Skeletal muscle satellite cell (primary cell): ENCODE data around the gene CHMP1A.
"Not testable (repeated sequence)": the region's sequence is repeated elsewhere in the genome, so short reads cannot be mapped to it uniquely, and the experiment has no call there.

ENCODE experiments used
- H3K27me3 ChIP-seq: 2 replicates; pipeline ENCODE4 v1.7.0; 2013; ENCODE audit warnings: low read length; ENCODE audit not compliant: control insufficient read depth, insufficient read depth
- H3K36me3 ChIP-seq: 2 replicates; pipeline ENCODE4 v1.7.0; 2013; ENCODE audit warnings: mild to moderate bottlenecking, control low read depth, low read length; ENCODE audit not compliant: insufficient read depth
- H3K4me1 ChIP-seq: 2 replicates; pipeline ENCODE4 v1.7.0; 2013; ENCODE audit warnings: low read length; ENCODE audit not compliant: control insufficient read depth, insufficient read depth
- H3K4me2 ChIP-seq: 2 replicates; pipeline ENCODE4 v1.7.0; 2013; ENCODE audit warnings: mild to moderate bottlenecking, low read length
- H3K4me3 ChIP-seq: 2 replicates; pipeline ENCODE4 v1.7.0; 2013; ENCODE audit warnings: low read length
- H3K9ac ChIP-seq: 2 replicates; pipeline ENCODE4 v1.7.0; 2013; ENCODE audit warnings: mild to moderate bottlenecking, low read depth, low read length, moderate library complexity
- H3K9me3 ChIP-seq: replicated peaks from 2 replicates; pipeline ENCODE4 v1.7.0; 2013; ENCODE audit warnings: mild to moderate bottlenecking, control low read depth, low read length

CHMP1A gene

GRCh38 chr16:89670496-89671431 is 13.3 kb upstream of the CHMP1A start:
- H3K4me1 ChIP-seq = peaks cover 5% of the 10 kb centered on the region
- H3K36me3 ChIP-seq = no peaks in the 10 kb centered on the region
- no peak overlapping the region for H3K4me2 ChIP-seq
- H3K9me3 ChIP-seq = no peaks in the 10 kb centered on the region
- no peaks in the 10 kb centered on the region for H3K27me3 ChIP-seq
- no peak overlapping the region for H3K4me3 ChIP-seq
- no peak overlapping the region for H3K9ac ChIP-seq

DNA sequence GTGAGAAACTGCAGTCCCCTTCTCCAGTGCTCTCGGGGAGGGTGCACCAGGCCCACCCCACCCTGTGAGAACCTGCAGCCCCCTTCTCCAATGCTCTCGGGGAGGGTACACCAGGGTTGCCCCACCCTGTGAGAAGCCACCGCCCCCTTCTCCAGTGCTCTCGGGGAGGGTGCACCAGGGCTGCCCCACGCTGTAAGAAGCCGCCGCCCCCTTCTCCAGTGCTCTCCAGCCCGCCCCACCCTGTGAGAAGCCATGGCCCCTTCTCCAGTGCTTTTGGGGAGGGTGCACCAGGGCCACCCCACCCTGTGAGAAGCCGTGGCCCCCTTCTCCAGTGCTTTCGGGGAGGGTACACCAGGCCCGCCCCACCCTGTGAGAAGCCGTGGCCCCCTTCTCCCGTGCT is 12.2 kb upstream of the CHMP1A start:
- Histone ChIP-seq H3K4me3 (no peak overlapping the region), H3K9ac (no peak overlapping the region), H3K27me3 (no peaks in the 10 kb centered on the region), H3K9me3 (no peaks in the 10 kb centered on the region), H3K4me2 (no peak overlapping the region), H3K36me3 (no peaks in the 10 kb centered on the region), H3K4me1 (peaks cover 5% of the 10 kb centered on the region)

GRCh38 chr16:89668790-89669158 is 11.3 kb upstream of the CHMP1A start:
- Histone ChIP-seq H3K4me2 (no peak overlapping the region), H3K9ac (no peak overlapping the region), H3K9me3 (no peaks in the 10 kb centered on the region), H3K4me3 (no peak overlapping the region), H3K36me3 (peaks cover 5% of the 10 kb centered on the region), H3K4me1 (peaks cover 5% of the 10 kb centered on the region), H3K27me3 (no peaks in the 10 kb centered on the region)

GRCh38 chr16:89667633-89668032 is 10.1 kb upstream of the CHMP1A start:
- peaks cover 10% of the 10 kb centered on the region for H3K36me3 ChIP-seq
- no peak overlapping the region for H3K4me2 ChIP-seq
- H3K9me3 ChIP-seq = no peaks in the 10 kb centered on the region
- H3K4me1 ChIP-seq = peaks cover 5% of the 10 kb centered on the region
- no peak overlapping the region for H3K4me3 ChIP-seq
- H3K9ac ChIP-seq = no peak overlapping the region
- no peaks in the 10 kb centered on the region for H3K27me3 ChIP-seq

DNA sequence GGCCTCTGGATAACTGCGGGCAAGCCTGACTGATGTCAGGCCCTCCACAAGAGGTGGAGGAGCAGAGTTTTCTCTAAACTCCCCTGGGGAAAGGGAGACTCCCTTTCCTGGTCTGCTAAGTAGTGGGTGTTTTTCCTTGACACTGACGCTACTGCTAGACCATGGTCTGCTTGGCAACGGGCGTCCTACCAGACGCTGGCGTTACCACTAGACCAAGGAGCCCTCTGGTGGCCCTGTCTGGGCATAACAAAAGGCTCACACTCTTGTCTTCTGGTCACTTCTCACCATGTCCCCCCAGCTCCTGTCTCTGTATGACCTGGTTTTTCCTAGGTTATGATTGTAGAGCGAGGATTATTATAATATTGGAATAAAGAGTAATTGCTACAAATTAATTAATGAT is 9.5 kb upstream of the CHMP1A start:
- not testable (repeated sequence) for H3K4me1 ChIP-seq, H3K9ac ChIP-seq, H3K9me3 ChIP-seq, H3K27me3 ChIP-seq, H3K4me3 ChIP-seq, H3K4me2 ChIP-seq
- H3K36me3 ChIP-seq = peaks cover 10% of the 10 kb centered on the region

GRCh38 chr16:89664238-89664637 is 6.7 kb upstream of the CHMP1A start:
- H3K4me3 ChIP-seq, H3K27me3 ChIP-seq, H3K9ac ChIP-seq, H3K4me1 ChIP-seq, H3K4me2 ChIP-seq, H3K9me3 ChIP-seq: not testable (repeated sequence)
- peaks cover 35% of the 10 kb centered on the region for H3K36me3 ChIP-seq

- H3K27me3 ChIP-seq = no peaks in the 10 kb centered on the region
- H3K4me2 ChIP-seq = no peak overlapping the region
- H3K9me3 ChIP-seq = no peaks in the 10 kb centered on the region
- H3K9ac ChIP-seq = no peak overlapping the region
- H3K4me3 ChIP-seq = no peak overlapping the region
- peaks cover 13% of the 10 kb centered on the region for H3K4me1 ChIP-seq
- peaks cover 35% of the 10 kb centered on the region for H3K36me3 ChIP-seq
Observed at GRCh38 chr16:89661215-89661614, 3.7 kb upstream of the CHMP1A start.

DNA sequence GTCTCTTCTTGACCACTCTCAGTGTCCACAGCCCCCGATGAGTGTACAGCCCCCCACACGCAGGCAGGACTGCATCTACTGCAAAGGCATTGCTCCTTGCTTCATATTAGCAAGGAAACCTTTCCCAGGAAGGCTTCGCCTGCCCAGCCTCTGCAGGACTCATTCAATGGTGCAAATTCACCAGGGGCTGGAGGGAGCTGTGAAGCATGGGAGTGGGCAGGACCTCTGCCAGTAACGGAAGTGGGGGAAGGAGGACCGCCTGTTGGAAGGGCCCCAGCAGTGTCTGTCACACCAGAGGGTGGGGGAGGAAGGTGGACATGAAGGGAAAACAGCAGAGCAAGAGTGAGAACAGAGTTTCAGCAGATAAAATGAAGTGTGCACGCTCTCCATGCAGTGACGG is 2.6 kb upstream of the CHMP1A start:
- H3K4me1 ChIP-seq = peaks cover 13% of the 10 kb centered on the region
- H3K4me3 ChIP-seq = no peak overlapping the region
- no peaks in the 10 kb centered on the region for H3K9me3 ChIP-seq
- H3K27me3 ChIP-seq = no peaks in the 10 kb centered on the region
- H3K4me2 ChIP-seq = no peak overlapping the region
- peaks cover 35% of the 10 kb centered on the region for H3K36me3 ChIP-seq
- no peak overlapping the region for H3K9ac ChIP-seq

- no peaks in the 10 kb centered on the region for H3K27me3 ChIP-seq
- peak overlapping the region; percentile 97 for H3K4me3 ChIP-seq
- H3K4me2 ChIP-seq = peak overlapping the region; percentile 91
- peaks cover 13% of the 10 kb centered on the region for H3K4me1 ChIP-seq
- H3K9ac ChIP-seq = peak overlapping the region; percentile 95
- H3K36me3 ChIP-seq = peaks cover 31% of the 10 kb centered on the region
- no peaks in the 10 kb centered on the region for H3K9me3 ChIP-seq
Observed at GRCh38 chr16:89658221-89658879, 842 bp upstream of the CHMP1A start.

DNA sequence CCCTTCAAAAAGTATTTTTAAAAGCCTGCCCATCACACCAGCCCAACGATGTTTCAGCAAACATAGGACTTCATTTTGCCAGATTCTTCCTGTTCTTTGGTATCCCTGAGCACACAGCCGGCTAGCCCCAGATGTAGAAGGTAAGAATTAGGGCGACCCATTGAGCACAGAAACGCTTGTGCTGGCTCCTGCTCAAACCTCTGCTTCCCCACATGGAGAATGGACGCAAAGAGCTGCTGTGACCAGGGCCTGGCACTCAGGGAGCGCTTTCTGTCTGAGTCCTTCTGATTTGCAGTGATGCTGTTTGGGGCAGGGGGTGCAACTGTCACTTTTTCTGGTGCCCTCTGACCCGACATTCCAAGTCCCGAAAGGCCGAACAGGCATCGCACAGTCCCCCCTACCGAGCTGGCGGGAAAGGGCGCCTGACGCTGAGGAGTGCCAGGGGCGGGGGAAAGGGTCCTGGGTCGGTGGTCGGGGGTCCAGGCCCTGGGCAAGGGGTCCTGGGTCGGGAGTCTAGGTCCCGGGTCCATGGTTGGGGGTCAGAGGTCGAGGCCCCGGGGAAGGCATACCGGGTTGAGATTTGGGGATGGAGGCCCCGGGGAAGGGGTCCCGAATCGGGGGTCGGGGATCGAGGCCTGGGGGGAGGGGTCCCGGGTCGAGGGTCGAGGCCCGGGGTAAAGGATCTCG is 930 bp downstream of the CHMP1A start:
- peak overlapping the region; percentile 95 for H3K9ac ChIP-seq
- H3K4me3 ChIP-seq = peak overlapping the region; percentile 97
- H3K4me2 ChIP-seq = peak overlapping the region; percentile 91
- H3K27me3 ChIP-seq = no peaks in the 10 kb centered on the region
- H3K9me3 ChIP-seq = no peaks in the 10 kb centered on the region
- H3K36me3 ChIP-seq = peaks cover 29% of the 10 kb centered on the region
- H3K4me1 ChIP-seq = peaks cover 13% of the 10 kb centered on the region

DNA sequence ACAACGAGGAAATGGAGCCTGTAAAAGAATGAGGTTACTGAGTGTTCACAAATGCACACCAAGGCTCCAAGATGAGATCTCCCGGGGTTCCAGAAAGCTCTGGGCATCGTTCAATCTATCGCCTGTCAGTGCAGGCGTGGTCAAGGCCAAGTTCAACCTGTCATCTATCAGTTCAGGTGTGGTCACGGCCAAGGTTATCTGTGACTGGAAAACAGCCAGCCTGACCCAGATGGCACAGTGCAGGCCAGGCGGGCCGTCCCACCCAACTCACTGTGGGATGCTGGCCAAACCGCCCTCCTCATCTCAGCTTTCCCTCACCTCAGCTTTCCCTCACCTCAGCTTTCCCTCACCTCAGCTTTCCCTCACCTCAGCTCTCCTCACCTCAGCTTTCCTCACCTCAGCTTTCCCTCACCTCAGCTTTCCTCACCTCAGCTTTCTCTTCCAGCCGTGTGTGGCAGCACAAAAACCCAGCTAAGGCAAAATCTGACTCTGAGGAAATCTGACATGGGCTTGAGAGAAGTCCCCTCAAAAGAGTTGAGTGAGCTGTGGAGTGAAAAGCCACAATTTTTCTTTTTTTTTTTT is 2.4 kb downstream of the CHMP1A start:
- Histone ChIP-seq H3K36me3 (peaks cover 17% of the 10 kb centered on the region), H3K9me3 (no peaks in the 10 kb centered on the region), H3K4me2 (no peak overlapping the region), H3K4me1 (peaks cover 13% of the 10 kb centered on the region), H3K4me3 (no peak overlapping the region), H3K9ac (no peak overlapping the region), H3K27me3 (no peaks in the 10 kb centered on the region)
